Keratinocyte (primary cell): ENCODE measurements around the gene ZBTB37. TPM values are rescaled to one million over a fixed set of nuclear protein-coding genes. Genes with fewer than 3 reads are reported as not detected.

Experiments used
- DNase-seq: peaks from one replicate; pipeline ENCODE4 v3.0.0-alpha.2; 2011; ENCODE audit warnings: low read depth, missing footprints, low spot score
- FAIRE-seq: peaks from 2 replicates; lab custom pipeline; 2011; peaks lifted over from hg19 to GRCh38; lab: Jason Lieb, UNC
- H2AFZ ChIP-seq: 2 replicates; pipeline ENCODE4 v1.6.0; 2012; ENCODE audit warnings: low read length, control low read depth, inconsistent platforms; ENCODE audit not compliant: control insufficient read depth
- H3K27ac ChIP-seq: 2 replicates; pipeline ENCODE4 v1.5.1; 2011; ENCODE audit warnings: low read length; ENCODE audit not compliant: control insufficient read depth, insufficient read depth
- H3K27me3 ChIP-seq: 3 replicates; pipeline ENCODE4 v1.6.0; 2011; ENCODE audit warnings: low read length; ENCODE audit not compliant: control insufficient read depth, insufficient read depth; ENCODE audit errors: extremely low read depth
- H3K36me3 ChIP-seq, 2 experiments: 2 replicates in 1 of 2; 3 replicates in 1 of 2; pipeline ENCODE4 v1.5.1; 2011; ENCODE audit warnings: low read length in 2 of 2, mild to moderate bottlenecking in 1 of 2; ENCODE audit not compliant: control insufficient read depth in 2 of 2, insufficient read depth in 2 of 2; ENCODE audit errors: extremely low read depth in 1 of 2
- H3K4me1 ChIP-seq: 3 replicates; pipeline ENCODE4 v1.5.1; 2011; ENCODE audit warnings: low read length; ENCODE audit not compliant: control insufficient read depth, insufficient read depth; ENCODE audit errors: extremely low read depth
- H3K4me2 ChIP-seq: 3 replicates; pipeline ENCODE4 v1.6.0; 2011; ENCODE audit warnings: low read depth, low read length; ENCODE audit not compliant: control insufficient read depth, insufficient read depth; ENCODE audit errors: extremely low read depth
- H3K4me3 ChIP-seq, 3 experiments: fragments of 200-600 bp in 1 of 3; sonication (generic) in 1 of 3; 2 replicates in 2 of 3; 3 replicates in 1 of 3; pipeline ENCODE4 v1.5.1; 2011 to 2016; ENCODE audit warnings: low read length in 3 of 3, mild to moderate bottlenecking in 3 of 3, control low read depth in 2 of 3, inconsistent platforms in 1 of 3, low read depth in 1 of 3, mixed read lengths in 1 of 3, mixed run types in 1 of 3, moderate library complexity in 1 of 3; ENCODE audit not compliant: control insufficient read depth in 2 of 3, insufficient read depth in 2 of 3; ENCODE audit errors: extremely low read depth in 1 of 3
- H3K79me2 ChIP-seq: 2 replicates; pipeline ENCODE4 v1.6.0; 2012; ENCODE audit warnings: low read length; ENCODE audit not compliant: control insufficient read depth, insufficient read depth
- H3K9ac ChIP-seq: 3 replicates; pipeline ENCODE4 v1.6.0; 2011; ENCODE audit warnings: low read length; ENCODE audit not compliant: control insufficient read depth, insufficient read depth; ENCODE audit errors: extremely low read depth
- H3K9me1 ChIP-seq: 3 replicates; pipeline ENCODE4 v1.6.0; 2011; ENCODE audit warnings: low read length; ENCODE audit not compliant: control insufficient read depth, insufficient read depth; ENCODE audit errors: extremely low read depth
- H3K9me3 ChIP-seq: 2 replicates; pipeline ENCODE4 v1.5.1; 2012; ENCODE audit warnings: low read depth, low read length; ENCODE audit not compliant: control insufficient read depth
- H4K20me1 ChIP-seq: 3 replicates; pipeline ENCODE4 v1.6.0; 2011; ENCODE audit warnings: low read length; ENCODE audit not compliant: control insufficient read depth, insufficient read depth; ENCODE audit errors: extremely low read depth
- CTCF ChIP-seq, 3 experiments: IDR thresholded peaks in 1 of 3; conservative IDR thresholded peaks in 1 of 3; optimal IDR thresholded peaks in 1 of 3; 2 replicates in 2 of 3; 3 replicates in 1 of 3; pipeline versions ENCODE3 to v1.5.1; 2011; ENCODE audit warnings: low read length in 3 of 3, mild to moderate bottlenecking in 3 of 3, moderate library complexity in 2 of 3, control low read depth in 1 of 3, inconsistent platforms in 1 of 3; ENCODE audit not compliant: insufficient read depth in 2 of 3; ENCODE audit errors: extremely low read depth in 1 of 3
- EZH2 ChIP-seq: IDR thresholded peaks from one replicate; pipeline ENCODE4 v1.6.1; 2012; ENCODE audit warnings: inconsistent platforms, mild to moderate bottlenecking, low read length, moderate library complexity
- dilution Hi-C: fragments of 300-500 bp; cut with MboI; formaldehyde crosslinking; loops from one replicate; pipeline ENCODE4 v1.7.0; 2020; ENCODE audit warnings: low sequenced_read_pairs; ENCODE audit not compliant: extremely low pct_ligation_motif_present
- polyA plus RNA-seq, 5 experiments: library from polyadenylated mRNA; depleted of rRNA in 3 of 5; stranded (reverse) in 3 of 5; stranded (forward) in 1 of 5; unstranded in 1 of 5; fragments of >200 nt; gene quantifications; 1 replicate in 1 of 5; 2 replicates in 3 of 5; 3 replicates in 1 of 5; pipeline versions ENCODE4 v1.2.1 to v1.2.3, GENCODE V29; 2011 to 2012; ENCODE audit warnings: missing spikeins in 2 of 5, low read depth in 1 of 5, low replicate concordance in 1 of 5

The ZBTB37 gene
- polyA plus RNA-seq, 1 donor (not counting 4 experiments of a cell fraction or from before 2014, with no cell fraction given) = 1.8 TPM

GRCh38 chr1:173824315-173825081 lies 43.7 kb upstream of the ZBTB37 start, which contains the start of the genes CENPL and DARS2:
CENPL (minus strand) TSS chr1:173824883; CDS start chr1:173811299, 13,584 bp downstream.
DARS2 (plus strand) TSS chr1:173824673; CDS start chr1:173825230, 557 bp downstream.
- H3K36me3 ChIP-seq = peaks cover 0 to 8% of the 10 kb centered on the region in 2 experiments
- H3K79me2 ChIP-seq = peaks cover 44% of the 10 kb centered on the region
- DNase-seq (peak; percentile 45), FAIRE-seq (peak; percentile 68)
- H3K4me3 ChIP-seq = peak within 1 kb of the TSS; percentile 75 to 93 (median 79)
- dilution Hi-C loops = no loop called here
- peaks cover 10% of the 10 kb centered on the region for H3K4me1 ChIP-seq
- H4K20me1 ChIP-seq = no peaks in the 10 kb centered on the region
- H3K9me3 ChIP-seq = no peaks in the 10 kb centered on the region
- H2AFZ ChIP-seq = peak within 1 kb of the TSS; percentile 97
- peak within 1 kb of the TSS; percentile 97 for H3K9ac ChIP-seq
- H3K27me3 ChIP-seq = no peaks in the 10 kb centered on the region
- H3K4me2 ChIP-seq = peak within 1 kb of the TSS; percentile 97
- TF ChIP-seq CTCF (optimal IDR thresholded peaks at IDR 0.05 in 1 of 3, IDR thresholded peaks at IDR 0.05 in 1 of 3, conservative IDR thresholded peaks at IDR 0.05 in 1 of 3; ENCODE audit: extremely low read depth in 1 of 3, insufficient read depth in 2 of 3, low read length in 3 of 3) (peak in 1 of 3 experiments; percentile 25), EZH2 (no peak)
- H3K27ac ChIP-seq = peak within 1 kb of the TSS; percentile 97
- H3K9me1 ChIP-seq = peaks cover 3% of the 10 kb centered on the region

GRCh38 chr1:173827611-173828010 lies 40.6 kb upstream of the ZBTB37 start:
- H3K27me3 ChIP-seq = no peaks in the 10 kb centered on the region
- no peaks in the 10 kb centered on the region for H4K20me1 ChIP-seq
- no peak overlapping the region for H3K4me3 ChIP-seq
- peaks cover 4 to 6% of the 10 kb centered on the region in 2 experiments for H3K36me3 ChIP-seq
- no peaks in the 10 kb centered on the region for H3K9me1 ChIP-seq
- H2AFZ ChIP-seq = no peak overlapping the region
- dilution Hi-C loops = no loop called here
- no peak overlapping the region for H3K27ac ChIP-seq
- FAIRE-seq (no peak), DNase-seq (no peak)
- H3K4me1 ChIP-seq = peaks cover 10% of the 10 kb centered on the region
- TF ChIP-seq EZH2 = no peak
- H3K79me2 ChIP-seq = peaks cover 15% of the 10 kb centered on the region
- H3K4me2 ChIP-seq = no peak overlapping the region
- H3K9ac ChIP-seq = no peak overlapping the region
- H3K9me3 ChIP-seq = no peaks in the 10 kb centered on the region
